T-helper 9 cell (primary cell): ENCODE measurements around the gene VASH1.
A peak's percentile ranks its signal among the peaks of the same experiment; 100 is the strongest.
"Not testable (repeated sequence)": the region's sequence is repeated elsewhere in the genome, so short reads cannot be mapped to it uniquely, and the experiment has no call there.

Experiments used
- DNase-seq: peaks from one replicate; pipeline ENCODE4 v3.0.0-alpha.2; 2020
- total RNA-seq, 2 donors: gene quantifications; one replicate each; lab custom pipeline; 2026; lab: John Stamatoyannopoulos, UW

VASH1 gene
- total RNA-seq: 42.2 to 47.4 reads per million in 2 donors

DNA sequence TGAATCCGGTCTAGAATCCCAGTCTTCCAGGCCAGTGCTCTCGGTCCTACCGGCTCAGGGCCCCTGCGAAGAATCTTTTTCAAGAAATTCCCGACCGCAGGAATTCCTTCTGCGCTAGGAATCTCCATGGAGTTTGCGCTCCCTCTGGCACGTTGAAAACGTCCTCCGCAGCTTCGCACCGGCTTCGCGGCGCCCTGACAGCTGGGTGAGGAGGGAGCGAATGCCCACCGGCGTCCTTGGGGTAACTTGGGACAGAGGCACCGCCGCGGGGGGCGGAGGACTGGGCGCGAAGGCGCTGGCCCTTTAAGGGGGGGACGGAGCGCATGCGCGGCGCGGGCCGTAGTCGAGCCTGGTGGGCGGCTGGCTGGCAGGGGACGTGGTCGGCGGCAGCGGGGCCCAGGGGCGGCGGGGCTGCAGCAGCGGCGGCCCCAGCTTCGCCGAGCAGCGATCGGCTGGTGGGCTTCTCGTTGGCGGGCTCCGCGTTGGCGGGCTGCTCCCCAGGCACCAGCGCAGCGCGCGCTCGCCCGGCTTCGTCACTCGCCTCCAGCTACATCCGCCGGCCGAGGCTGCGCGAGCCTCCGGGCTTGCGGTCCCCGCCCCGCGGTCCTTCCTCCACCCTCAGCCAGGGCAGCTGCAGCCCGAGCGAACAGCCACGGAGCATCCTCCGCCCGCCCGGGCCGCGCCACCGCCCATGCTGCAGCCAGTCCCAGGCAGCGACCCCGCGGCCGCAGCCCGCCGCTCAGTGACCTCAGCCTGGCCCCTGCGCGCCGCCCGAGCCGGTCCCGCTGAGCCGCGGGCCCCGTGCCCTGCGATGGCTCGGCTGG, at the start of gene VASH1:
Gene VASH1 (plus strand): TSS at position 333 of the 824 bp plus-strand sequence. CDS start 1,354 bp downstream, outside the sequence.
- peak; percentile 35 for DNase-seq

DNA sequence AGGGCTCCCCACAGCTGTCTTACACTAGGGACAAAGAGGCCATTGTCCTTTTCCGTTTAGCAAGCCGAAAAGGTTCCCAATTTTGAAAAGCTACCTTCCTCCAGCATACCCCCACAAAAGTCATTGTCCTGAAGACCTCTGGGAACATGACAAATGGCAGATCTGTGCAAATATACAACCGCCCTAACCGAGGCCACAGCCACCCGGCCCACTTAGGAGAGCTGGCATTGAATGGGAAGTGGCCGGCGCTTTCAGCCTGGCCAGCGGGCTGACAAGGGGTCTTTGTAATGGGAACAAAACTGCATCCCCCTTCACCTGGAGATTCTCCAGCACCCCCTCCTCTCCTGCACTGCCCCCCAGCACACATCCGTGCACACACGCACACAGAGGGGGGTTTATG, 48.1 kb upstream of the VASH1 start:
- no peak for DNase-seq

- no peak for DNase-seq
Measured at GRCh38 chr14:76714470-76714869, 46.8 kb upstream of the VASH1 start.

GRCh38 chr14:76715101-76715500, 46.2 kb upstream of the VASH1 start:
- DNase-seq: no peak

DNA sequence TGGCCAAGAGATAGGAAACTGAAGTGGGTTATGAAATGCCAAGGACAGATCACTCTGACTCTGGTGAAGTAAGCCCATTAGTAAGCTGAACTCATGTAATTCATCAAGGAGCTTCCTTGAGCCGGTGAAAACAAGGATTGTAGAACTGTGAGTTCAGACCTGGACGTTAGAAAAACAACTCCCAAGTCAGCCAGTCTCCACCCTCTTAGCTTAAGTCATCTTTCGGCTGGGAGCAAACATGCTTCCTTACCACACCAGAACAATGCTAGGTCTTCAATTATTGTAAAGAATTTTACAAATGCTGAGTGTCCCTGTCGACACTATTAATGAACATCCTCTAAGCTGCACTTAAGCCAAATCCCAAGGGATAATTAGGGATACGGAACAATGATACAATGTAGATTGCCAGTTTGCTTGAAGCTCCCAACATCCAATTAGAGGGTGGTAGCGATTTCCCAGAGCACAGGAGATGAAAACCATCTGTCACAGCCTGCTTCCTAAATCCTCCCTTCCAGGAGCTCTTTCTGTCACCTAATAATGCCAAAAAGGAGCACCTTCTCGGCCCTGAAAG, 45.7 kb upstream of the VASH1 start:
- no peak for DNase-seq

- no peak for DNase-seq
Measured at GRCh38 chr14:76716285-76716684, 45.0 kb upstream of the VASH1 start.

GRCh38 chr14:76717508-76718290, 43.6 kb upstream of the VASH1 start:
- no peak for DNase-seq

GRCh38 chr14:76718306-76719040, 42.8 kb upstream of the VASH1 start:
- no peak for DNase-seq

DNA sequence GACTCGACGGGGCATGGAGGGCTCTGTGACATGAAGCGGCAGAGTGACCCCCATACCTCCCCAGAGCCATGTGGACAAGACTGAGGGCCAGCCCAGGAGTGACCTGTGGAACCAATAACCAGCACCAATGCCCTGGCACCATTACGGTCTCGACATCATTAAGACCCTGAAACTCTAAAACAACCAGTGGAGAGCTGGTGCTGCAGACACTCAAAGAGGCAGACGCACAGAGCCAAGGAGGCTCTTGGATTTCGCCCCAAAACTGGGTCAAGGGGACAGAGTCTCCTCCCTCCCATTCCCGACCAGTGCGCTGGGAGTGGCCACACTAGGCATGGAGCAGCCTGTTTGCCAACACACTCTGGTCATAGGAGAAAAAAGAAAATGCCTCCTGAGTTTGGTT, 41.6 kb upstream of the VASH1 start:
- DNase-seq: no peak

GRCh38 chr14:76720382-76720813, 40.9 kb upstream of the VASH1 start:
- DNase-seq: no peak

DNA sequence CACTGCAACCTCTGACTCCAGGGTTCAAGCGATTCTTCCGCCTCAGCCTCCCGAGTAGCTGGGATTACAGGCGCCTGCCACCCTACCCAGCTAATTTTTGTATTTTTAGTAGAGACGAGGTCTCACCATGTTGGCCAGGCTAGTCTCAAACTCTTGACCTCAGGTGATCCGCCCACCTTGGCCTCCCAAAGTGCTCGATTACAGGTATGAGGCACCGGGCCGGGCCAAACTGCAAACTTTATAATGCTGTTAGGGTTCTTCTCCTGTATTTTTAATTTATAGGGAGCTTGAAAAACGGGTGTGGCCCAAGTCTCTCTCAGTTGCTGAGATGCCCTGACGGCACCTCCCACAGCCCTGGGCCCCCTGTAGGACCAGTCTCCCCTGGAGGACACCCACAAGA, 39.8 kb upstream of the VASH1 start:
- not testable (repeated sequence) for DNase-seq

DNA sequence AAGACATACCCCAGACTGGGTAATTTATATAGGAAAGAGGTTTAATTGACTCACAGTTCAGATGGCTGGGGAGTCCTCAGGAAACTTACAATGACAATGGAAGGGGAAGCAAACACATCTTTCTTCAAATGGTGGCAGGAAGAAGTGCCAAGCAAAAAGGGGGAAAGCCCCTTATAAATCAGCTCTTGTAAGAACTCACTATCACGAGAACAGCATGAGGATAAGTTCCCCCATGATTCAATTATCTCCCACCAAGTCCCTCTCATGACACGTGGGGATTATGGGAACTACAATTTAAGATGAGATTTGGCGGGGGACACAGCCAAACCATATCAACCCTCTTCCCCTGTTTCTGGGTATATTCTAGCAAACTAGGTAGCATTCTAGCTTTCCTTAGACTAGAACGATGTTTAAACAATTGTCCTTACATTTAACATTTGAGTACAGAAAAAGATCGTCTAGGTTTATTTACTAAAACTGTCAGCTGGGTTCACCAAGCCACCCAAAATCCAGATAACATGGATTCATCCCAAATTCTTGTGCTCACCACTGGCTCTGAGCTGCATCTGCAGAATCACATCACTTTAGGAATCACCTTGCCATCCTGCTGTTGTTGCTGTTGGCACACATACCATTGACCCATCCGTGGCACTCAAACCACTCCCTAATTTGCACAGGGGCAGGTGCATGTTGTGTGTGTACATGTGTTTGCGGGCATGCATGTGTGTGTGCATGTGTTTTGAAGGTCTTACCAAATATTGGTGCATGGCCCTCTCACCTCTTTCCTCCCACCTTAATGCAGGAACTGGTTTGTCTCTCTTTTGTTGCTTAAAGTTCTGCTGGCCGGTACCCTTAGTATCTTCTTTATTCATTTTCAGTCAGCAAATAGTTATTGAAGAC, 36.4 kb upstream of the VASH1 start:
- DNase-seq: no peak

DNA sequence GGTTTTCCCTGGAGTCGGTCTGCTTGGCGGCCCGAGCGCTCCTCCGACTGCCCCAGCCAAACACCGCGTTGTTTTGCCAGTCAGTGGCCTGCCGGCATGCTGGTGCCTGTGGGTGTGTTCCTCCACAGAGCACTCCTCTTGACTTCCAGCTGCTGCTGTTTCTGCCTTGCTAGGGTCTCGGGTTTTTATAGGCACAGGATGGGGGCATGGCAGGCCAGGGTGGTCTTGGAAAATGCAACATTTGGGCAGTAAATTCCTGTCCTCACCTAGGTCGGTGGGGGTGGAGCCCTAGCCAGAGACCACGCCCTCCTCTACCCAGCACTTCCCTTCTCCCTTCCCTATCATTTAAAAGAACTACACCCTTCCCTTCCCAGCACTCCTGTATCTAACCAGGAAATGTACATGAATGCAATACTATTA, 34.7 kb upstream of the VASH1 start:
- DNase-seq: no peak

DNA sequence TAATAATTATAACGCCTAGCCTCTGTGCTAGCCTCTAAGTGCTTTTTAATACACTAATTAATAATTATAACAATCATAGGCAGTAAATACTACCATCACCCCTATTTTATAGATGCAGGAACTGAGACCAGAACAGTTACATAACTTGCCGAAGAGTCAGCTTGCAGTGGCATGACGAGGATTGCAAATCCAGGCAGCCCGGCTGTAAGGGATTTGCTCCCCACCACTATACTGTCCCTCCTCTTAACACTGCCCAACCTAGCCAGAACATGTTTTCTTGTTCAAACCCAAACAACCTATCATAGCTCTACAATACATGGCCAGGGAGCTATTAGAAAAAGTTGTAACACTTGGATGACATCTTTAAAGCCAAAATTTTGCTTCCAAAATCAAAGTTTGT, 33.9 kb upstream of the VASH1 start:
- DNase-seq: no peak

- no peak for DNase-seq
Measured at GRCh38 chr14:76727901-76728300, 33.4 kb upstream of the VASH1 start.

DNA sequence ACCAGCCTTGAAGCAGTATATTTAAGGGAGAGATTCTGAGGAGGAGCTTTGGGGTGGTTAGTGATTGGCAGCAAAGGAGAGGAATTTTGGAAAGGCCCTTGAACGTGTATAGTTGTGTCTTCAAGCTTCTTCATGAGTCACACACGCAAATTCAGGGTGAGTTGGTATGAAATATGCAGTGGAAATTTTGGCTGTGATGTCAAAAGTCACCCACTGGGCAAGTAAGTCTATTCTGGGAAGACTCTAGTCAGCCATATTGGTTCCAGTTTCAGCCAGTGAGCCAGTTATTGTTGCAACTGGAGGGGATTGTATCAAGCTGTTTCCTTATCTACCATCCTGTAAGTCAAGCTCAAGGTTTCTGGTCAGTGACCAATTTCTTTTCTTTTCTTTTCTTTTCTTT, 32.0 kb upstream of the VASH1 start:
- DNase-seq: no peak

DNA sequence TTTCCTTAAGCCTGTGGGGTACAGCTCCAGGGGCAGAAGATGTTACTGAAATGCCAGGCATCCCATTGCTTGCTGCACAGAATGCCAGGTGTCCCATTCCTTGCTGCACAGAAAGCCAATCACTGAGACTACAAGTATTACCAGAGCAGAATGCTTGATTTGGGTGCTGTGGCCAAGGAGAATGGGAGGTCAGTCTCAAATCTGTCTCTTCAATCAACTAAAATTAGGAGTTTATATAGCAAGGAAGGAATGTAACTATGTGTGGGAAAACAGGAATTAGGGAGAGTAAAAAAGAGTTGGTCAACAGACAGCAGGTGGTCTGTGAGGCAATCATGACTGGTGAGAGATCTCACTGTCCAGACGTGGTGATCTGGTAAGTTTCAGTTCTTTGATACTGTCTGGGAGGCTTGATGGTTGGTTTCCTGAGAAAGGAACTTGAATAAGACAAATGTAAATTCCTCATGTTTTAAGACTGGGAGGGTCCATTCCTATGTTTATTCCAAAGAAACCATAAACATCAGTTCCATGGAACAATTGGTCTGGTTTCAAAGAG, 31.2 kb upstream of the VASH1 start:
- DNase-seq: no peak

DNA sequence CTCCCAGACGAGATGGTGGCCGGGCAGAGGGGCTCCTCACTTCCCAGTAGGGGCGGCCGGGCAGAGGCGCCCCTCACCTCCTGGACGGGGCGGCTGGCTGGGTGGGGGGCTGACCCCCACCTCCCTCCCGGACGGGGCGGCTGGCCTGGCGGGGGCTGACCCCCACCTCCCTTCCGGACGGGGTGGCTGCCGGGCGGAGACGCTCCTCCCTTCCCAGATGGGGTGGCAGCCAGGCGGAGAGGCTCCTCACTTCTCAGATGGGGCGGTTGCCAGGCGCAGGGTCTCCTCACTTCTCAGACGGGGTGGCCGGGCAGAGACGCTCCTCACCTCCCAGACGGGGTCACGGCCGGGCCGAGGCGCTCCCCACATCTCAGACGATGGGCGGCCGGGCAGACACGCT, 26.8 kb upstream of the VASH1 start:
- not testable (repeated sequence) for DNase-seq

- no peak for DNase-seq
Measured at GRCh38 chr14:76736514-76736913, 24.8 kb upstream of the VASH1 start.

- no peak for DNase-seq
Measured at GRCh38 chr14:76741074-76741473, 20.2 kb upstream of the VASH1 start.

DNA sequence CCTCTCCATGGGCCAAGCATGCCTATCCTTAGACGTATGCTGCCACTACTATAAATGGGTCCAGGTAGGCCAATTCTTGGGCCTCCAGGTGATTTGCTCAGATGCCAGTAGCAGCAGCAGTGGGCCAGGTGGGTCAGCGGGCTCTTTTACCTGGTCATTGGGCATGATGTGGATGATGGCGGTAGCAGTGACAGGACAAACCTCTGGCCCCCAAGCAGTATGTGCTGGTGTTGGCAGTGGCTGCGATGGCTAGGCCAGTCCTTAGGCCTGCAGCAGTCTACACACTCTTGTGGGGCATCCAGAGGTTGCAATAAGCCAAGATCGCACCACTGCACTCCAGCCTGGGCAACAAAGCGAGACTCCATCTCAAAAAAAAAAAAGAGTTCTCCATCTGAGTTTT, 19.1 kb upstream of the VASH1 start:
- DNase-seq: no peak
